ENCODE data around the gene PLA2G4A.
"Not testable (repeated sequence)": the region's sequence is repeated elsewhere in the genome, so short reads cannot be mapped to it uniquely, and the experiment has no call there.

Gene PLA2G4A

DNA sequence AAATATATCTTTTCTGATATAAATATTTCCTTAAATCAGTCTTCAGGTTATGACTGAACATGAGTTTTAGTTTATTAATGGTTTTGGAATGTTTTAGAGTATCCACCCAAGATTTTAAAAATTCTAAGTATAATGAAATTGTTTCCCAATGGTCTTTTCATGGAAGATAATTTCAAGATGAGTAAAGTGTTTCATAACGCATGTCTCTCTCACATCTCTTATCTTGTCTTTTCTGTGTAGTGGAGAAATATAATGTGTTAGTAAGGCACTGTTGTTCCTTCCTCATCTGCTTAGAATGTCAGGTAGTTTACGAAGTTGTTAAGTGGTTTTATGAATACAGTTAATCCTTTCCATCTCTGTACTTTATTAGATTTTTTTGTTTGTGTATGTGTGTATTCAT is 49.6 kb downstream of the PLA2G4A start:
- no peak for DNase-seq

GRCh38 chr1:186880982-186881381 is 52.2 kb downstream of the PLA2G4A start:
- no peak for DNase-seq

- DNase-seq, result no peak
These were observed 53.8 kb downstream of the PLA2G4A start for GRCh38 chr1:186882372-186883134.

DNA sequence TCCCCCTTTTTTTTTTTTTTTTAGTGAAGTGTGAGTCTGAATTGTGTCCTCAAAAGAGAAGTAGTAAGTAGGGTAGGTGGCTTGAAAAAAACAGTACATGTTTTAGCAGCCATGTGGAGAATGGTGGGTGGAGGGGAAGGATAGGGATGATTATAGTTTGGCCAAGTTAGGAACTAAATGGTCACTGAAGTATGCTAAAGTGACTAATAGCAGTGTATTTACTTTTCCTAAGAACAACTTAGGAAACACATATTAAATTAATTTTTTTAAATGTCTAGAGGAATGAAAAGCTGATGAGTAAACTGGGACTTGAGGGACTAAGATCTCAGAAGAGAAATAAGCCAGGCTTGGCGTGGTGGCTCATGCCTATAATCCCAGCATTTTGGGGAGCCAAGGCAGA is 55.5 kb downstream of the PLA2G4A start:
- no peak for DNase-seq

DNA sequence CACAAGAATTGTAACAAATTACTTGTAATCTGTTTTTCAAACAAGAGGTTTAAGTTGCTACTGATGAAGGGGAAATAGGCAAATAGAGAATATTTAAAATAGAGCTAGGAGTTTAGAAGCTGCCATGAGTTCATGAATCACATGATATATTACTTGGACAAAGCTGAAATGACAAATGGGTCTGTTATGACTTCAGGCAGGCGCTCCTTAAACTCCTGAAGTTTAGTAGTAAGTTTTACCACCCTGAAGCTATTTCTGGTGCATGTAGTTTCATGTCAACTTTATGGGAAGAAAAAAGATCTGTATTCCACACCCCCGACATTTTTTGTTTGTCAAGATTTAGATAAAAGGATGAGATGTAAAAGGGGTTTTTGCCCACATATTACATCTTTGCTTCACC is 58.5 kb downstream of the PLA2G4A start:
- DNase-seq, result no peak

GRCh38 chr1:186888367-186888766 is 59.6 kb downstream of the PLA2G4A start:
- no peak for DNase-seq

- no peak for DNase-seq
These were observed 64.2 kb downstream of the PLA2G4A start for GRCh38 chr1:186892936-186893335.

GRCh38 chr1:186894415-186894814 is 65.7 kb downstream of the PLA2G4A start:
- no peak for DNase-seq

DNA sequence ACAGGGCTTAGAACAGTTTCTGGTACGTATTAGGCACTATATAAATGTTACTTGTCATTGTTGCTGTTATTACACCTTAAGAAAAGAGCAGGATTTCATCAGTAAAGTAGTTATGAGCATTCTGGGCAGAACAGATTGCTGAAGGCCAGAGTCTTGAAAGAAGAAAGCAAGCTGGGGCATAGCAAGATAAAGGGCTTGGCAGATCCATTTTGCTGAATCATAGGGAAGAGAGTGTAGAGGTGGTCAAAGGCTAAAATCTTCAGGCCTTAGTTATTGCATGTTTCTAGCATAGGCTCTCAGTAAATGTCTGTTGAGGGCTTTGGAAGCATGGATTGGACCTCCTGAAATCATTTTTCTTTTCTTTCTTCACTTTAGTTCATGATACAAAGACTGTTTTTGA is 67.5 kb downstream of the PLA2G4A start:
- DNase-seq, result no peak

GRCh38 chr1:186897008-186897407 is 68.3 kb downstream of the PLA2G4A start:
- no peak for DNase-seq

- no peak for DNase-seq
These were observed 70.8 kb downstream of the PLA2G4A start for GRCh38 chr1:186899577-186899976.

DNA sequence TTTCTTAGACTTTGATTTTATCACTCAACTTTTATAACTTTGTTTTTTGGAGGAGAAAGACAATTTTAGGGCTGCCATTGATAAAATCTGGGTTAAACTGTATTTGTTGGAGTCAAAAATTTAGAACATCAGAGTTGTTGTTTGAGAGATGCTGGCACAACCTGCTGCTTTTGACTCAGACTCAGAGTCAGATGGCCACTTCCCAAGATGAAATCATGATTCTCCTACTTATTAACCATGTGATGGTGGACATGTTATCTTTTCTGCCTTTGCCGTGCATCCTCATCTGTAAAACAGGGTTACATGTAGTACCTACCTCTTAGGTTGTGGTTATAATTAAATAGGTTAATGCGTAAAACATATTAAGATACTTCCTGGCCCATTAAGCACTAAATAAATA is 71.2 kb downstream of the PLA2G4A start:
- DNase-seq, result no peak

- DNase-seq, result no peak
These were observed 71.9 kb downstream of the PLA2G4A start for GRCh38 chr1:186900539-186901237.

DNA sequence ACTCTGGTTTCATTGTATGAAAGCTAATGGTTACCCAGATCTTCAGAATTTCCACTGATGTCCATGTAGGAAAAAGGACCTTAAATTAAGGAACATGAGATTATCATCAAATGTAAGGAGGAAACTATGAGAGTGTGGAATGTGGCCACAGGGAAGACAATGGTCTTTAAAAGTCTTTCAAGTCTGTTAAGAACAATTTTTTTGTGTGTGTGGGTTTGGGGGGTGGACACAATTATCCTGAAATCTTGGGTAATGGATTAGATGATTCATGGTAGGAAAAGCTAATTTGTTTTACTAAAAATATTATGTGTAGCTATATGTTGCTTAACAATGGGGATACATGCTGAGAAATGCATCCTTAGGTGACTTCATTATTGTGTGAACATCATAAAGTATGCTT is 72.9 kb downstream of the PLA2G4A start:
- no peak for DNase-seq

DNA sequence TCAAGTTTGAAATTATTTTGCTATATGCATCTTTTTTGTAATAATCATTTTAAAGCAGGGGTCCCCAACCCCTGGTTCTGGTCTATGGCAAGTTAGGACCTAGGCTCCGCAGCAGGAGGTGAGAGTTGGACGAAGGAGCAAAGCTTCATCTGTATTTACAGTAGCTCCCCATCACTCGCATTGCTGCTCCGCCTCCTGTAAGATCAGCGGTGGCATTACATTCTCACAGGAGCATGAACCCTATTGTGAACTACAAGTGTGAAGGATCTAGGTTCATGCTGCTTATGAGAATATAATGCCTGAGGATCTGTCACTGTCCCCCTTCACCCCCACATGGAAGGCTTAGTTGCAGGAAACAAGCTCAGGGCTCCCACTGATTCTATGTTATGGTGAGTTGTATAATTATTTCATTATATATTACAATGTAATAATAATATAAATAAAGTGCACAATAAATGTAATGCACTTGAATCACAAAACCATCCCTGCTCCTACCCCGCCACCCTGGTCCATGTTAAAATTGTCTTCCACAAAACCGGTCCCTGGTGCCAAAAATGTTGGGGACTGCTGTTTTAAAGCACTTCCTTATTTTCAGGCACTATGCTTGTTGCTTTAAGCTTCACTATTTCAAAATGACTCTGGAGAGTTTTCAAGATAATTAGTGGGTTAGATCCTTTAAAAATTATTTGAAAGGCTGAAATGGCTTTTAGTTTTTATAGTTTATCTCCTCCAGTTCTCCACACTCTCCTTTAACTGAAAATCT is 74.8 kb downstream of the PLA2G4A start:
- DNase-seq, result peak; percentile 11 to 18

- DNase-seq, result no peak
These were observed 75.6 kb downstream of the PLA2G4A start for GRCh38 chr1:186904361-186904760.

DNA sequence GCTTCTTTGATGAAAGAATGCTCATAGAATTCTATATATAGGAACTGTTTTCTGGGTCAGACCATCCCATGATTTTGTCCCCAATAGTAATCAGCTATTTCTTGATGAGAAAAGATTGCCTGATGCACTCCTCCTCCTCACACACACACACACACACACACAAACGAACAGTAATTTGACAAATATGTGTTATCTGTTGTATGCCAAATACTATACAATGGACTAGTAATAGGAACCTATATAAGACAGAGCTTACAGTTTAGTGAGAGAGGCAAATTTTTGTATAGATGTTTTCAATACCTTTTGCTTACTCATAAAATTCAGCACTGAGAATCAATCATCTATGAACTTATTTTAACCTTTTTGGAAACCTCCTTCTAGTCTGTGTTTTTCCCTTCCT is 76.8 kb downstream of the PLA2G4A start:
- no peak for DNase-seq

DNA sequence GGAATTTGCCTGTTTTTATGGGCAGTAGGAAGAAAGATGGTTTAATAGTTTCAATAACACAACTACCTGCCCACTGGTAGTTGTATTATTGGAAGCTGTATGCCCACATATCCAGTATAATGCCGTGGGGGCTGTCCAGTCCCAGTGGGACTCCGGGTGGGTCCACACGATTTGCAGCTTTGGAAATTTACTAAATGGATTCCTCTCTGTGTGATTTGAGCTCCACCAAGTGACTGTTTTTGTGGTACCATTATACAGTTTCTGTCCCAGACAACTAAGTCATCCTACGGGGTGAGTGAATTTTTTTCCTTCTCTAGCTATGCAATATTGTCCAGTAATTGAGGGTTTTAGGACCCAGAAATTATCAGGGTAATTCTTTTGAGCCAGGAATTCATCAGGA is 86.8 kb downstream of the PLA2G4A start:
- no peak for DNase-seq

DNA sequence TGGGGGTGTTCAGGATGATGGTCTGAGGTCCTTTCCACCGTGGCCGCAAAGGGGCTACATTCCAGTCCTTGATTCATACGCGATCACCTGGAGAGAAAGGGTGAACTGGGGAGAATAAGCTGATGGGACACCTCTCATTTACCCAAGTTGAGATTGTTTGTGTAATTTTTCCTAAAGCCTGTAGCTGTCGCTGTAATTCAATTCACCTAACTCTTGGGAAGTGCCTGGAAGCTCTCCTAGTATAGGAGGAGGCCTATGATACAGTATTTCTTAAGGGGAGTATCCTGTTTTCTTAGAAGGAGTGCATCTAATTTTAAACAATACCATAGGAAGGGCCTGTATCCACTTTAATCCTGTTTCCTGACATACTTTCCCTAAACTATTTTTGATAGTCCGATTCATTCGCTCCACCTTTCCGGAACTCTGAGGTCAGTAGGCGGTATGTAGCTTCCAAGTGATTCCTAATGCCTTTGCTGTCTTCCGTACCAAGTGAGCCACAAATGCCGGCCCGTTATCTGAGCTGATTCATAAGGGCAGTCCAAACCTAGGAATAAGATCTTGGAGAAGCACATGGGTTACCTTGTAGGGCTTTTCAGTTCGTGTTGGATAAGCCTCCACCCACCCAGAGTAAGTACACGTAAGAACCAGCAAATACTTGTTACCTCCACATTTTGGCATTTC is 88.5 kb downstream of the PLA2G4A start:
- DNase-seq, result not testable (repeated sequence)

GRCh38 chr1:186921386-186921785 is 92.6 kb downstream of the PLA2G4A start:
- DNase-seq, result peak in 1 of 2 experiments; percentile 4

GRCh38 chr1:186922814-186923213 is 94.1 kb downstream of the PLA2G4A start:
- not testable (repeated sequence) for DNase-seq

GRCh38 chr1:186923486-186923885 is 94.7 kb downstream of the PLA2G4A start:
- no peak for DNase-seq
